HG03460 (cell line): ENCODE data around the gene SPIB.
"Not testable (repeated sequence)": the region's sequence is repeated elsewhere in the genome, so short reads cannot be mapped to it uniquely, and the experiment has no call there.

Source experiments
- ATAC-seq: cut with Tn5 transposase; IDR thresholded peaks from one replicate; pipeline ENCODE4 v1.9.1; 2021; ENCODE audit not compliant: unreplicated experiment

SPIB gene

DNA sequence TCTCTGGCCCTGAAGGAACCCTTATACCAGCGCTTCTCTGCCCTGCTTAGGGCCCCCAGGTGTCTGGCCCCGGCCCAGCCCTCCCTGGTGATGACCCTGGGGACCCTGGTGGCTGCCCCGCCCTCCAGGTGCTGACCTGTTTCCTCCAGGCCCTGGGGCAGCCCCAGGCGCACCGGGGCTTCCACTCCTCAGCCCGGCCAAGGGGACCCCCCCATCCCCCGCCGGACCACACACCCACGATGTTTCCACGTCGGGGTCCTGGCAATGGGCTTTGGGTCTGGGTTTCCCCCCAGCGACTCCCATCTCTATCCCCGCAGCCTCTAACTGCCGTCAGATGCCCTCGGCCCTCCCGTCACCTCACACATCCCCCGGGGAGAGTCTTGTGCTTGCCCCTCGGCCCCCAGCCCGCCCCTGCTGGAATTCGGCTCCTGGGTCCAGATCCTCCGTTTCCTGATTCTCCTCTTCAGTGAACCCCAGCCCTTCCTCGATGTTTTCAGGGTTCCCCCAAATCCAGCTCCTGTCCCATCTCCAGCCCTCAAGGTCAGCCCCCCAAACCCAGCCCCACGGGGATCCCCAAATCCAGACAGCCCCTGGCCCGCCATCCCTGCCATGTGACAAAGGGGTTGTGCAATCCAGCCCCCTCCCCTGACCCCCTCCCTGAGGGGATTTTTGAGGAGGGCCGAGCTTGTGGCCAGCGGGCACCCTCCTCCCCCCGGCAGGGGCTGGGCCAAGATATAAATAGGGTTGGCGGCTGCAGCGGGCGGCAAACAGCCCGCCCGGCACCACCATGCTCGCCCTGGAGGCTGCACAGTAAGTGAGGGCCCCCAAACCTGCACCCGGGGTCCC lies at the start of gene SPIB:
SPIB (plus strand) TSS at position 763 of the 846 bp plus-strand sequence; CDS start at position 788, 25 bp downstream.
- ATAC-seq = no peak

DNA sequence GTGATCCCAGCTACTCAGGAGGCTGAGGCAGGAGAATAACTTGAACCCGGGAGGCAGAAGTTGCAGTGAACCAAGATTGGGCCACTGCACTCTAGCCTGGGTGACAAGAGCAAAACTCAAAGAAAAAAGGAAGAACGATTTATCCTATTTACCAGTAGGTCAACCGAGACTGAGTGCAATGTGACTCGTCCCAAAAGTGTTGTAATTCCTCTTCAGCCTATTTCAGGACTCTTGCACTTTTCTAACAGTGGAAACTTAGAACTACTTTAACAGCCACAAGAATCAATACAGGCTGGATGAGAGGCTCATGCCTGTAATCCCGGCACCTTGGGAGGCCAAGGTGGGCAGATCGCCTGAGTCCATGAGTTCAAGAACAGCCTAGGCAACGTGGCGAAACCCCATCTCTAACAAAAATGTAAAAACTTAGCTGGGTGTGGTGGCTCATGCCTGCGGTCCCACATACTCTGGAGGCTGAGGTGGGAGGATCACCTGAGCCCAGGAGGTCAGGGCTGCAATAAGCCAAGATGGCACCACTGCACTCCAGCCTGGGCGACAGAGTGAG lies 46.7 kb upstream of the SPIB start:
- ATAC-seq = no peak

DNA sequence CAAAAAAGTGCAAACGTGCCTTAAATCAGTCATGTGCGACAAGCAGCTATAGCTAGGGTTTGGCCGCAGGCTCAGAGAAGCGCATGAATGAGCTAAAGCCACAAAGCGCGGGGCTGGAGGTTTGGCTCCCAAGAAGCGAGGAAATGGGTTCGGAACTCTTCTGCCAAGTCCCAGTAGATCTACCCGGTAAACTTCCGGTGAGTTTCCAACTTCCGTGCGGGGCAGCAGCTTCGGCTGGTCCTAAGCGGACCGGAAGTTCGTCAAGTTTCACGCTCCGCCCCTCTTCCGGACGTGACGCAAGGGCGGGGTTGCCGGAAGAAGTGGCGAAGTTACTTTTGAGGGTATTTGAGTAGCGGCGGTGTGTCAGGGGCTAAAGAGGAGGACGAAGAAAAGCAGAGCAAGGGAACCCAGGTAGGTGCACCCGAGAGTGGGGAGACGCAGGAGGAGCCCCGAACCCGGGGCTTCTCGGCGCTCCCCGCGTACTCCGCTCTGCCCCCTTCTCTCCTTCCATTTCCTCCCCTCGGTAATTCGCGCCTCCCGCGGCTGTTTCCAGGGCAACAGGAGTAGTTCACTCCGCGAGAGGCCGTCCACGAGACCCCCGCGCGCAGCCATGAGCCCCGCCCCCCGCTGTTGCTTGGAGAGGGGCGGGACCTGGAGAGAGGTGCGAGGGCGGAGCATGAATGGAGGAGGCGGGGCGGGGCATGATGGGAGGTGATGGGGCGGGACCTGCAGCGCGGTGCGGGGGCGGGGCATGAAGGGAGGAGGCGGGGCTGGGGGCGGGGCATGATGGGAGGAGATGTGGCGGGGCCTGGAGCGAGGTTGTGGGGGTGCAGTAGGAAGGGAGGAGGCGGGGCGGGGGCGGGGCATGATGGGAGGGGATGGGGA lies 42.3 kb upstream of the SPIB start, which contains the start of gene NR1H2:
NR1H2 (plus strand) TSS at position 292 of the 885 bp plus-strand sequence. CDS start 1,149 bp downstream, outside the sequence.
- ATAC-seq = peak; percentile 87

DNA sequence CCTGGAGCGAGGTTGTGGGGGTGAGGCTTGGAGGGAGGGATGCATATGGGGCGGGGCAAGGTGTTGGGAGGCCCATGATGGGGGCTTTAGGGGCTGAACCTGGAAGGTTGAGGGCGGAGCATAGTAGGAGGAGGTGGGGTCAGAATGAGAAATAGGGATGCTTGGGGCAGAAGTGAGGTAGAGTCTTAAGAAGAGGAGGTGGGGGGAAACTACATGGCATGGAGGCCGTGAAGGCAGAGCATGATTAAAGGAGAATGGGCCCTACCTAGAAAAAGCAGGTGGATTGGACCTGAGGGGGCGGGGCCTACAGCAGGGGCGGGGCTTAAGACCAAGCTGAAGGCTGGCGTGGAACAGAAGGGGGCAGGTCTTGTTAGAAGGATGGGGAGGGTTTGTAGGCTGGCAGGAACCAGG lies 41.7 kb upstream of the SPIB start:
- no peak for ATAC-seq

DNA sequence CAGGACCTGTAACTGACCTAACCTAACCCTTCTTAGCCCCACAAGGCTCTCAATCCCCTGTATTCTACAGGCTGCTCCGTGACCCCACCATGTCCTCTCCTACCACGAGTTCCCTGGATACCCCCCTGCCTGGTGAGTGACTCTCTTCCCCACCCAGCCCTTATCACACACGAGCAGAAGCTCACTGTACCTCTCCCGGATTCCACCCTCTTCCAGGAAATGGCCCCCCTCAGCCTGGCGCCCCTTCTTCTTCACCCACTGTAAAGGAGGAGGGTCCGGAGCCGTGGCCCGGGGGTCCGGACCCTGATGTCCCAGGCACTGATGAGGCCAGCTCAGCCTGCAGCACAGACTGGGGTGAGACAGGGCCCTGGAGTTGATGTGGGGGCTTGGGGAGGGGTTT lies 41.2 kb upstream of the SPIB start:
- no peak for ATAC-seq

DNA sequence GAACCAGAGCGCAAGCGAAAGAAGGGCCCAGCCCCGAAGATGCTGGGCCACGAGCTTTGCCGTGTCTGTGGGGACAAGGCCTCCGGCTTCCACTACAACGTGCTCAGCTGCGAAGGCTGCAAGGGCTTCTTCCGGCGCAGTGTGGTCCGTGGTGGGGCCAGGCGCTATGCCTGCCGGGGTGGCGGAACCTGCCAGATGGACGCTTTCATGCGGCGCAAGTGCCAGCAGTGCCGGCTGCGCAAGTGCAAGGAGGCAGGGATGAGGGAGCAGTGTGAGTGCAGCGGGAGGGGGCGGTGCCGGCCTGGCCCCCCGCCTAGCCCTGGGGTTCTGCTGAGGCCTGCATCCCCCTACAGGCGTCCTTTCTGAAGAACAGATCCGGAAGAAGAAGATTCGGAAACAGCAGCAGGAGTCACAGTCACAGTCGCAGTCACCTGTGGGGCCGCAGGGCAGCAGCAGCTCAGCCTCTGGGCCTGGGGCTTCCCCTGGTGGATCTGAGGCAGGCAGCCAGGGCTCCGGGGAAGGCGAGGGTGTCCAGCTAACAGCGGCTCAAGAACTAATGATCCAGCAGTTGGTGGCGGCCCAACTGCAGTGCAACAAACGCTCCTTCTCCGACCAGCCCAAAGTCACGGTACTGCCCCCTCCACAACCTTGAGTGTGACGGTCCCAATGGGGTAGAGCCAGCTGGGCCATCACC lies 40.4 kb upstream of the SPIB start:
- no peak for ATAC-seq

DNA sequence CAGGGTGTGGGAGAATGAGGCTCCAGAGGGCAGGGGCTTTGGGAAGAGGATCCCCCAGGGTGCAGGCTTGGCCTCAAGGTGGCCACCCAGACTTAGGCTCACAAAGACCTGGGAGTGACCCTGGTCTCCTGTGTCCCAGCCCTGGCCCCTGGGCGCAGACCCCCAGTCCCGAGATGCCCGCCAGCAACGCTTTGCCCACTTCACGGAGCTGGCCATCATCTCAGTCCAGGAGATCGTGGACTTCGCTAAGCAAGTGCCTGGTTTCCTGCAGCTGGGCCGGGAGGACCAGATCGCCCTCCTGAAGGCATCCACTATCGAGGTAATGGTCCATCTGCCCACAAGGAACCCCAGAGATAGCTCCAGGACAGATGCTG lies 39.9 kb upstream of the SPIB start:
- ATAC-seq = no peak

DNA sequence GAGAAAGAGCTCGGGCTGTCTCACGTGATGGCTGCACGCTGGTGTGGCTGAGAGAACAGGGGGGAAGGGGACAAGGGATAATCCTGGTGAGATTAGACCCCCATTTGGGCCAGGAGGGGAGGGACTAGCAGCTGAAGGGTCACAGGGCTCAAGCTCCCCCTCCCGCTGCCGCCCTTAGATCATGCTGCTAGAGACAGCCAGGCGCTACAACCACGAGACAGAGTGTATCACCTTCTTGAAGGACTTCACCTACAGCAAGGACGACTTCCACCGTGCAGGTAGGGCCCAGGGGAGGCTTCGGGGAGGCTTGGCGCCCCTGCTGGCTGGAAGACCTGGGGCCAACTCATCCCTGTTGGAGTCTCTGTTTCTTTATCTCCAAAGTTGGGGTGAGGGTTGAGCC lies 39.1 kb upstream of the SPIB start:
- ATAC-seq = no peak

DNA sequence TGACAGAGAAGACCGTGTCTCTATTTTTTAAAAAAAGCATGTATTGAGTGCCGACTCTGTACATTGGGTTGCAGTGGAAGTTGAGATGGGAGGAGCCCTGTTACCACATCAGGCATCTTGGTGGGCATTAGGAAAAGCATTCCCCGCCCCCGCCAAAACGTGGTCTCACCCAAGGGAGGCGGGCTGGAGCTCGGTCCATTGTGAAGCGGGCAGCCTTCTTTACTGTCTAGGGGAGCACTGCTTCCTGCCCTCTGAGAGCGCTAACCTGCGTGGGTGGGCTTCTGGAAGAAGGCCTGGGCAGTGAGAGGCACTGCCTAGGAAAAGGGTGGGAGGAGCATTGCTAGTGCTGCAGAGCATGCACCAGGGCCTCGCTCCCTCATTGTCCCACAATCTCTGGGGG lies 38.6 kb upstream of the SPIB start:
- ATAC-seq = no peak

DNA sequence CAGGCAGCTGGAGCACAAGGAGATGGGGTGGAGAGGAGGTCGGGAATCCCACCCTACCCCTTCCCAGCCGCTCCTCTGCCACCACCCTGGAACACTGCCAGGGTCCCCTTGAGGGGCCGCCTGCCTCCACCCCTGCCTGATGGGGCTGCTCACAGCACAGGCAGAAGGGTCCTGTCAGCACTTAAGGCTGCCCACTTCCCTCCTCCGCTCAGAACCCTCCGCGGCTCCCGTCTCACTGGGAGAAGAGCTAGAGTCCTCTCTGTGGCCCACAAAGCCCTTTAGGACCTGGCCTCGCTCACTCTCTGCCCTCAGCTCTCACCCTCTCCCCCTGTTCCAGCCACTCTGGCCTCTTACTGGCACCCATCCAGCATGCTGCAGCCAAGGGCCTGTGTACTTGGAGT lies 38.0 kb upstream of the SPIB start:
- no peak for ATAC-seq

DNA sequence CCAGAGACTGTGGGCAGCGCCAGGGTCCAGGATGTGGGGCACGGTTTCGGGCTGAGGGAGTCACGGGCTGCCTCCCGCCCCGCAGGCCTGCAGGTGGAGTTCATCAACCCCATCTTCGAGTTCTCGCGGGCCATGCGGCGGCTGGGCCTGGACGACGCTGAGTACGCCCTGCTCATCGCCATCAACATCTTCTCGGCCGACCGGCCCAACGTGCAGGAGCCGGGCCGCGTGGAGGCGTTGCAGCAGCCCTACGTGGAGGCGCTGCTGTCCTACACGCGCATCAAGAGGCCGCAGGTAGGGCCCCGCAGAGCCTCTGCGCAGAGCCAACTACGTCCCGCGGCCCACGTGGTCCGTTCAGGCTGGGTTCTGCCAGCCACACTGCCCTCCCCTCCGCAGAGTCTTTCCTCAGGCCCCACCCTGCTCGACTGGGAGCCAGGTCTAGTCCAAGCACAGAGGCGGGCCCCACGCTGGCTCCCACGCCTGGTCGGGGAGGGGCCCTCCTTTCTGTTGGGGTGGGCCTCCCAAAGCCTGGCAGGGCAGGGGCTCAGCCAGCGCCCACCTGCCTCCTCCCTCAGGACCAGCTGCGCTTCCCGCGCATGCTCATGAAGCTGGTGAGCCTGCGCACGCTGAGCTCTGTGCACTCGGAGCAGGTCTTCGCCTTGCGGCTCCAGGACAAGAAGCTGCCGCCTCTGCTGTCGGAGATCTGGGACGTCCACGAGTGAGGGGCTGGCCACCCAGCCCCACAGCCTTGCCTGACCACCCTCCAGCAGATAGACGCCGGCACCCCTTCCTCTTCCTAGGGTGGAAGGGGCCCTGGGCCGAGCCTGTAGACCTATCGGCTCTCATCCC lies 36.6 kb upstream of the SPIB start:
- no peak for ATAC-seq

DNA sequence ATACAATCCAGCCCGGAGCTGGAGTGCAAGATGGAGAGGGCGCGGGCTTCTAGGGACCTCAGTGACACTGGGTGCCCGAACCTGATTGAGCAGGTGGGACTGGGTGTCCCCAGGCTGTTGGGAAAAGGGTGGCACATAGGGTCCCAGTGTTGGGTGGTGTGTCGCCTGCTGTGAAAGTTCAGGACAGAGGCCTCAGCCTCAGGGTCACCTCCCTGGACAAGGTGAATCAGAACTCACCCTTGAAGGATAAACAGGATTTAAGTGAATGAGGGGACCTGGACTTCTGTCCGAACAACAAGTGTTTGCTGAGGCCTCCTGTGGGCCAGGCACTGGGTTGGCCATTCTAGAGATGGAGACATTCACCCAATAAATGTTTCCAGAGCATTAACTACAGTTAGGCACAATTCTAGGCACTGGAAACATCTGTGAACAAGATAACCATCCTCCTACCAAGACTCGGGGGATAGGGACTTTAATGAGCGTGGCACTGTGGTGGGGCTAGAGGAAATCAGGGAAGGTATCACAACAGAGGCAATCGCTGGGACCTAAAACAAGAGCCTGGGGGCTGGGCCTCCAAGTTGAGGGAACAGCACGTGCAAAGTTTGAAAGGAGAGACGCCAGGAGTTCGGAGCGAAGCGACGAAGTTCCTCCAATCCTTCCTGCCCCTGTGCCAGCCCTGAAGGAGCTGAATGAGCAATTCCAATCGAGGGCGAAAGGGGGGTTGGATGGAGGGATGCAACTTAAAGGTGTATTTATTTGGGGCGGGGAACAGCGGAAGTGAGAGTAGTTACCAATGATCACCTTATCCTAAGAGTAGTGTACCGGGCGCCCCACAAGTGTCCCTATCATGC lies 35.5 kb upstream of the SPIB start:
- no peak for ATAC-seq

DNA sequence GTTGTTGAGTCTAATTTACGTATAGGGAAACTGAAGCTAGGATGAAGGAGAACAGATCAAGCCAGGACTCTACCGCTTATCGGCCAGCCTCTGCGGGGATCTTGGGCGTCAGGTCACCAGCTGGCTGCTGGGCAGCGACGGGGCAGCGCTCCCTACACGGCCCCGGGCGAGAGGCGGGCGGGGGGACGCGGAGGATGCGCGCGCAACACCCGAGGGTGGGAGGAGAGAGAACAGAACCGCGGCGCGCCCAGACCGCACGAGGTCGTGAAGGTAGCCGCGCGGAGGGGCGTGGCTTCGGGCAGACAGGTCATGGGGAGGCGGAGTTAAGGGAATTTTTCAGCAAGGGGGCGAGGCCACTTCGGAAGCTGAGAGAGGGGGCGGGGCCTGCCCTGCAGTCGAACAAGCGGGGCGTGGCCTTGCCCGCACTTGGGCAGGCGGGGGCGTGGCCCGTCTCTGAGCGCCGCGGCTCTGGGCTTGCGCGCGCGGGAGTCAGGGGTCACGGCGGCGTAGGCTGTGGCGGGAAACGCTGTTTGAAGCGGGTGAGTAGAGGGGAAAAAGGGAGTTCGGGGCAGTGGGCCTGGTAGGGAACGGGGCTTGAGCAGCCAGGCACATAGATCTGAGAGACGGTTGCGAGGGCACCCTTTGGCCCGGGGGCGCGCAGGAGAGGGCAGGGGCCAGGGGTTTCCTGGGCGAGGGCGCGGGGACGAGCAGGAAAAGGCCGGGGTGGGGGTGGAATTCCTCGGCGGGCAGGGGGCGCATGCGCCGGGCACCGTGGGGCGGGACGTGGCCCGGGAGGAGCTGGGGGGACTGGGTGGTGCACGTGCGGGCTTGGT lies 34.7 kb upstream of the SPIB start, which contains the start of gene POLD1:
POLD1 (plus strand) TSS at position 496 of the 833 bp plus-strand sequence. CDS start 14,505 bp downstream, outside the sequence.
- ATAC-seq = peak; percentile 82

DNA sequence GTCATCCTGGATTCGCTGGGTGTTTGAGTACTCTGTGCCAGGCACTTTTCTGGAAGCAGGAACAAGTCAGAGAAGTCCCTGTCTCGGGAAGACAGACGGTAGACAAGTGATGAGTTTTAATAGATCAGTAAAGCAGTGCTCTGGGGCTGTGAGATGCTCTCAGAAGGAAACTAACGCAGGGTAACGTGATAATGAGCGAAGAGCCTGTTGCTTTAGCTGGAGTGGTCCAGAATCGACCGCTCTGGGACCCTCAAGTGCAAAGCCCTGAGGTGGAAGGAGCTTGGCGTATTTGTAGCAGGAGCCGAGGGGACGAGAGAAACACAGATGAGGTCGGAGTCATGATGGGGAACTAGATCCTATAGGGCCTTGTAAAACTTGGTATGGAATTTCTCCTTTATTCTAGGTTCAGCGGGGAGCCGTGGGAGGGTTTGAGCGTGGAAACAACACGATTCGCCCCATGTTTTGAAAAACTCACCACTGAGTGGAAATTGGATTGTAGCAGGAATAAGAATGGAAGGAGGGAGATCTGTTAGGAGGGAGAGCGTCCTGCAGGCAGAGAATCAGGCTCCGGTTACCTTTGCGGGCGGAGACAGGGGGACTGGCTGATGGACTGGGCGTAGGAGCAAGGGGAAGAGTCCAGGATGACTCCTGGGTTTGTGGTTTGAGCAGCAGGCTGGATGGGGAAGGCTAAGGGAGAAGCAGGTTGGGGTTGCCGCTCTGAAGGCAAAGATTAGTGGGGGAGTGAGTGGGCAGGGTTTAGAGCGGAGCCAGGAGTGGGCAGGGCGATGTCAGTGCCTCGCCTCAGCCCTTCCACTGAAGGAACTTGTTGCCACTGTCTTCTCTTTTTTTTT lies 33.8 kb upstream of the SPIB start:
- ATAC-seq = no peak

DNA sequence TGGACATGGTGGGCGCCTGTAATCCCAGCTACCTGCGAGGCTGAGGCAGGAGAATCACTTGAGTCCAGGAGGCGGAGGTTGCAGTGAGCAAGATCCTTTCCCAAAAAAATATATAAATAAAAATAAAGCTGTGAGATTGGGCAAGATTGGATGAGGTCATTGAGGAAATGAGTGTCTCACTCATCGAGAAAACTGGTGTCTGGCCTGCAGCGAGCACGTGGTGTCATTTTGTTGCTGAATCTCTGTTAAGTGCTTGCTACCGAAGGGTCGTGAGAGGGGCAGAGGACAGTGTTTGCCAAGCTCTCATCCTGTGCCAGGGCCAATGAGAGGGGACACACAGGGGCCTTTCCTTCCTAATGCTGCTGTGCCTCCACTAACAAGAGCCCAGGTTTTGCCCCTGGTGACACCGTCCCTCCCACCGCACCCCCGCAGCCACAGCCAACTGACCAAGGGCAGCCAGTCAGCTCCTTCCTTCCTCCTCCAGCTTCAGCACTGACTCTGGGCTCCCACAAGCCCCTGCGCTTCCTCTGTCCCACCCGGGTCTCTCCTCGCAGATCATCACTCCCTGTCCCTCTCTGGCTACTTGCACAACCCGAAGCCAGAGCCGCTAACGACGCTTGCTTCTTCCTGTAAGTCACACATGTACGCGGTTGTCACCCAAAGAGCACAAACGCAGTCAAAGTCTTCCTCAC lies 31.4 kb upstream of the SPIB start:
- ATAC-seq = no peak

DNA sequence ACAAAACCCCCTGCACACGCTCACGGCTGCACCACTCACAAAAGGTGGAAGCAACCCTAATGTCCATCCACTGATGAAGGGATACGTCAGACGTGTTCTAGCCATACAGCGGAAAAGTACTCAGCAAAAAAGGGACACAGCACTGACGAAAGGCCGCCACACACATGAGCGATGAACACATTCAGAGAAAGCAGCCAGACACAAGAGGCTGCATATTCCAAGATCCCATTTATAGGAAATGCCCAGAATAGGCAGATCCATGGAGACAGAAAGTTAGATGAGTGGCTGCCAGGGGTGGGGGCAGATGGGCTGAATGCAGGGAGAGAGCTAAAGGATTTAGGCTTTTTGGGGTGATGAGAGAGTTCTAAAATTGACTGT lies 30.9 kb upstream of the SPIB start:
- no peak for ATAC-seq

DNA sequence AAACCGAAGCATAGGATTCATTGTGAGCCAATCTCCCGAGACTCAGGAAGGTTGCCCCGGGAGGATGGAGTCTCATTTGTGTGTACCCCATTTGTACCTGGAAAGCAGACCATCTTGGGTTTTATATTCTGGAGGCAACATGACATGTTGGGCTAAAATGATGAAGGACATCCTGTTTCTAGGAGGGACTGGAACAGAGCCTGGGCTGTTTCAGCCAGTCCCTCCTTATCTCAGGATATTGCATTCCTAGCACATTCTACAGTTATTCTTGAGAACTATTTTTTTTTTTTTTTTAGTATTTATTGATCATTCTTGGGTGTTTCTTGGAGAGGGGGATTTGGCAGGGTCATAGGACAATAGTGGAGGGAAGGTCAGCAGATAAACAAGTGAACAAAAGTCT lies 28.4 kb upstream of the SPIB start:
- ATAC-seq = not testable (repeated sequence)
